Measurements from ENCODE around the gene ARMC12. TPM values are rescaled to one million over a fixed set of nuclear protein-coding genes. Genes with fewer than 3 reads are reported as not detected.

The ARMC12 gene
- polyA plus RNA-seq, 2 donors = 0.27 to 0.96 TPM

- Histone ChIP-seq H3K27ac (ENCODE audit: low read depth in 2 of 2, low read length in 1 of 2) (no peak overlapping the region), H3K4me3 (ENCODE audit: low read depth in 1 of 2, low read length in 2 of 2) (no peak overlapping the region), H3K27me3 (ENCODE audit: control insufficient read depth in 1 of 2, insufficient read depth in 2 of 2, low read length in 2 of 2) (peaks cover 0 to 6% of the 10 kb centered on the region in 2 donors), H3K36me3 (ENCODE audit: control insufficient read depth in 2 of 2, insufficient read depth in 2 of 2, low read length in 1 of 2) (no peaks in the 10 kb centered on the region), H3K4me1 (ENCODE audit: control insufficient read depth in 2 of 2, insufficient read depth in 2 of 2, low read length in 1 of 2) (no peaks in the 10 kb centered on the region), H3K9me3 (ENCODE audit: control insufficient read depth in 2 of 2, insufficient read depth in 1 of 2, low read depth in 1 of 2, low read length in 1 of 2) (no peaks in the 10 kb centered on the region)
- WGBS, 2 donors = 45 to 51% methylated on average over 3 of the region's 3 CpGs
Observed at GRCh38 chr6:35782424-35782823, 45.6 kb downstream of the ARMC12 start.

- Histone ChIP-seq H3K36me3 (ENCODE audit: control insufficient read depth in 2 of 2, insufficient read depth in 2 of 2, low read length in 1 of 2) (no peaks in the 10 kb centered on the region), H3K27me3 (ENCODE audit: control insufficient read depth in 1 of 2, insufficient read depth in 2 of 2, low read length in 2 of 2) (peaks cover 0 to 12% of the 10 kb centered on the region in 2 donors), H3K4me1 (ENCODE audit: control insufficient read depth in 2 of 2, insufficient read depth in 2 of 2, low read length in 1 of 2) (no peaks in the 10 kb centered on the region), H3K9me3 (ENCODE audit: control insufficient read depth in 2 of 2, insufficient read depth in 1 of 2, low read depth in 1 of 2, low read length in 1 of 2) (no peaks in the 10 kb centered on the region), H3K27ac (ENCODE audit: low read depth in 2 of 2, low read length in 1 of 2) (no peak overlapping the region), H3K4me3 (ENCODE audit: low read depth in 1 of 2, low read length in 2 of 2) (no peak overlapping the region)
- 48 to 49% methylated on average over 2 of the region's 2 CpGs for WGBS, 2 donors
Observed at GRCh38 chr6:35784200-35784599, 47.4 kb downstream of the ARMC12 start.

- no peaks in the 10 kb centered on the region for H3K4me1 ChIP-seq (ENCODE audit: control insufficient read depth in 2 of 2, insufficient read depth in 2 of 2, low read length in 1 of 2)
- no peak overlapping the region for H3K27ac ChIP-seq (ENCODE audit: low read depth in 2 of 2, low read length in 1 of 2)
- no peaks in the 10 kb centered on the region for H3K36me3 ChIP-seq (ENCODE audit: control insufficient read depth in 2 of 2, insufficient read depth in 2 of 2, low read length in 1 of 2)
- no peaks in the 10 kb centered on the region for H3K9me3 ChIP-seq (ENCODE audit: control insufficient read depth in 2 of 2, insufficient read depth in 1 of 2, low read depth in 1 of 2, low read length in 1 of 2)
- peaks cover 0 to 14% of the 10 kb centered on the region in 2 donors for H3K27me3 ChIP-seq (ENCODE audit: control insufficient read depth in 1 of 2, insufficient read depth in 2 of 2, low read length in 2 of 2)
- no peak overlapping the region for H3K4me3 ChIP-seq (ENCODE audit: low read depth in 1 of 2, low read length in 2 of 2)
- 65 to 70% methylated on average over 2 of the region's 2 CpGs for WGBS, 2 donors
Observed at GRCh38 chr6:35786272-35786671, 49.4 kb downstream of the ARMC12 start.

- H3K27ac ChIP-seq (ENCODE audit: low read depth in 2 of 2, low read length in 1 of 2) = no peak overlapping the region
- peaks cover 0 to 14% of the 10 kb centered on the region in 2 donors for H3K27me3 ChIP-seq (ENCODE audit: control insufficient read depth in 1 of 2, insufficient read depth in 2 of 2, low read length in 2 of 2)
- WGBS, 2 donors = 23 to 46% methylated on average over 25 of the region's 25 CpGs
- no peak overlapping the region for H3K4me3 ChIP-seq (ENCODE audit: low read depth in 1 of 2, low read length in 2 of 2)
- H3K9me3 ChIP-seq (ENCODE audit: control insufficient read depth in 2 of 2, insufficient read depth in 1 of 2, low read depth in 1 of 2, low read length in 1 of 2) = no peaks in the 10 kb centered on the region
- H3K36me3 ChIP-seq (ENCODE audit: control insufficient read depth in 2 of 2, insufficient read depth in 2 of 2, low read length in 1 of 2) = no peaks in the 10 kb centered on the region
- H3K4me1 ChIP-seq (ENCODE audit: control insufficient read depth in 2 of 2, insufficient read depth in 2 of 2, low read length in 1 of 2) = no peaks in the 10 kb centered on the region
Observed at GRCh38 chr6:35786810-35787209, 50.0 kb downstream of the ARMC12 start.

GRCh38 chr6:35787266-35788218 is 50.7 kb downstream of the ARMC12 start:
- H3K9me3 ChIP-seq (ENCODE audit: control insufficient read depth in 2 of 2, insufficient read depth in 1 of 2, low read depth in 1 of 2, low read length in 1 of 2) = no peaks in the 10 kb centered on the region
- H3K4me3 ChIP-seq (ENCODE audit: low read depth in 1 of 2, low read length in 2 of 2) = no peak overlapping the region
- H3K36me3 ChIP-seq (ENCODE audit: control insufficient read depth in 2 of 2, insufficient read depth in 2 of 2, low read length in 1 of 2) = no peaks in the 10 kb centered on the region
- 64 to 67% methylated on average over 13 of the region's 13 CpGs for WGBS, 2 donors
- no peak overlapping the region for H3K27ac ChIP-seq (ENCODE audit: low read depth in 2 of 2, low read length in 1 of 2)
- H3K4me1 ChIP-seq (ENCODE audit: control insufficient read depth in 2 of 2, insufficient read depth in 2 of 2, low read length in 1 of 2) = no peaks in the 10 kb centered on the region
- peaks cover 0 to 14% of the 10 kb centered on the region in 2 donors for H3K27me3 ChIP-seq (ENCODE audit: control insufficient read depth in 1 of 2, insufficient read depth in 2 of 2, low read length in 2 of 2)

- Histone ChIP-seq H3K27ac (ENCODE audit: low read depth in 2 of 2, low read length in 1 of 2) (no peak overlapping the region), H3K4me1 (ENCODE audit: control insufficient read depth in 2 of 2, insufficient read depth in 2 of 2, low read length in 1 of 2) (no peaks in the 10 kb centered on the region), H3K4me3 (ENCODE audit: low read depth in 1 of 2, low read length in 2 of 2) (no peak overlapping the region), H3K9me3 (ENCODE audit: control insufficient read depth in 2 of 2, insufficient read depth in 1 of 2, low read depth in 1 of 2, low read length in 1 of 2) (no peaks in the 10 kb centered on the region), H3K27me3 (ENCODE audit: control insufficient read depth in 1 of 2, insufficient read depth in 2 of 2, low read length in 2 of 2) (peaks cover 0 to 14% of the 10 kb centered on the region in 2 donors), H3K36me3 (ENCODE audit: control insufficient read depth in 2 of 2, insufficient read depth in 2 of 2, low read length in 1 of 2) (no peaks in the 10 kb centered on the region)
- 58% methylated on average over 4 of the region's 4 CpGs for WGBS, 2 donors
Observed at GRCh38 chr6:35788423-35788982, 51.7 kb downstream of the ARMC12 start.

GRCh38 chr6:35790683-35791082 is 53.9 kb downstream of the ARMC12 start:
- Histone ChIP-seq H3K9me3 (ENCODE audit: control insufficient read depth in 2 of 2, insufficient read depth in 1 of 2, low read depth in 1 of 2, low read length in 1 of 2) (no peaks in the 10 kb centered on the region), H3K27me3 (ENCODE audit: control insufficient read depth in 1 of 2, insufficient read depth in 2 of 2, low read length in 2 of 2) (peaks cover 0 to 14% of the 10 kb centered on the region in 2 donors), H3K36me3 (ENCODE audit: control insufficient read depth in 2 of 2, insufficient read depth in 2 of 2, low read length in 1 of 2) (no peaks in the 10 kb centered on the region), H3K27ac (ENCODE audit: low read depth in 2 of 2, low read length in 1 of 2) (no peak overlapping the region), H3K4me3 (ENCODE audit: low read depth in 1 of 2, low read length in 2 of 2) (no peak overlapping the region), H3K4me1 (ENCODE audit: control insufficient read depth in 2 of 2, insufficient read depth in 2 of 2, low read length in 1 of 2) (no peaks in the 10 kb centered on the region)
- WGBS, 2 donors = 64 to 76% methylated on average over 5 of the region's 5 CpGs

- no peaks in the 10 kb centered on the region for H3K36me3 ChIP-seq (ENCODE audit: control insufficient read depth in 2 of 2, insufficient read depth in 2 of 2, low read length in 1 of 2)
- WGBS, 2 donors = 87 to 89% methylated on average over 17 of the region's 17 CpGs
- peaks cover 0 to 2% of the 10 kb centered on the region in 2 donors for H3K27me3 ChIP-seq (ENCODE audit: control insufficient read depth in 1 of 2, insufficient read depth in 2 of 2, low read length in 2 of 2)
Observed at GRCh38 chr6:35794536-35795452, 58.0 kb downstream of the ARMC12 start.

GRCh38 chr6:35795453-35796071 is 58.7 kb downstream of the ARMC12 start:
- Histone ChIP-seq H3K9me3 (ENCODE audit: control insufficient read depth in 2 of 2, insufficient read depth in 1 of 2, low read depth in 1 of 2, low read length in 1 of 2) (no peaks in the 10 kb centered on the region), H3K36me3 (ENCODE audit: control insufficient read depth in 2 of 2, insufficient read depth in 2 of 2, low read length in 1 of 2) (no peaks in the 10 kb centered on the region), H3K4me1 (ENCODE audit: control insufficient read depth in 2 of 2, insufficient read depth in 2 of 2, low read length in 1 of 2) (peaks cover 0 to 5% of the 10 kb centered on the region in 2 donors), H3K27me3 (ENCODE audit: control insufficient read depth in 1 of 2, insufficient read depth in 2 of 2, low read length in 2 of 2) (no peaks in the 10 kb centered on the region), H3K27ac (ENCODE audit: low read depth in 2 of 2, low read length in 1 of 2) (no peak overlapping the region), H3K4me3 (ENCODE audit: low read depth in 1 of 2, low read length in 2 of 2) (no peak overlapping the region)
- 78 to 84% methylated on average over 11 of the region's 11 CpGs for WGBS, 2 donors

More at GRCh38 chr6:35794536-35795452, 58.0 kb downstream of the ARMC12 start:
- no peak overlapping the region for H3K4me3 ChIP-seq (ENCODE audit: low read depth in 1 of 2, low read length in 2 of 2)
- H3K27ac ChIP-seq (ENCODE audit: low read depth in 2 of 2, low read length in 1 of 2) = no peak overlapping the region
- H3K4me1 ChIP-seq (ENCODE audit: control insufficient read depth in 2 of 2, insufficient read depth in 2 of 2, low read length in 1 of 2) = peaks cover 0 to 5% of the 10 kb centered on the region in 2 donors
- no peaks in the 10 kb centered on the region for H3K9me3 ChIP-seq (ENCODE audit: control insufficient read depth in 2 of 2, insufficient read depth in 1 of 2, low read depth in 1 of 2, low read length in 1 of 2)

Data from esophagus (tissue), 2 donors.